Left ventricle myocardium inferior (tissue), 1 donor: ENCODE data around the gene HSD17B14. TPM values are rescaled to one million over a fixed set of nuclear protein-coding genes. Genes with fewer than 3 reads are reported as not detected.

Experiments
- DNase-seq: peaks from one replicate; pipeline ENCODE4 v3.0.0-alpha.2; 2020
- H3K27ac ChIP-seq: fragments of 200-600 bp; replicated peaks from 2 replicates; pipeline ENCODE4 v1.8.0; 2021
- H3K27me3 ChIP-seq: fragments of 200-600 bp; 2 replicates; pipeline ENCODE4 v1.8.0; 2021; ENCODE audit warnings: low read depth
- H3K36me3 ChIP-seq: fragments of 200-600 bp; 2 replicates; pipeline ENCODE4 v1.8.0; 2021
- H3K4me1 ChIP-seq: fragments of 200-600 bp; 2 replicates; pipeline ENCODE4 v1.8.0; 2021
- H3K4me3 ChIP-seq: fragments of 200-600 bp; 2 replicates; pipeline ENCODE4 v1.8.0; 2021; ENCODE audit warnings: mild to moderate bottlenecking, moderate library complexity
- H3K9me3 ChIP-seq: fragments of 200-600 bp; replicated peaks from 2 replicates; pipeline ENCODE4 v1.8.0; 2021
- CTCF ChIP-seq: fragments of 200-600 bp; IDR thresholded peaks from 2 replicates; pipeline ENCODE4 v1.8.0; 2021; ENCODE audit warnings: antibody characterized with exemption, mild to moderate bottlenecking, borderline replicate concordance
- intact Hi-C: fragments of 100-400 bp; cut with micrococcal nuclease; formaldehyde crosslinking; loops from one replicate; pipeline ENCODE4 v1.11.0; 2022
- total RNA-seq: library from RNA; stranded (reverse); fragmentation: NEBNext Ultra II Directional; extraction: Animal tissue kit (Norgen Biotek cat#: 25700); gene quantifications from one replicate; pipeline ENCODE4 v1.2.1, GENCODE V29; 2021
- donor health status: DM: no; HTN: yes; CAD: no; lungs with severe emphysema.

The HSD17B14 gene
- total RNA-seq, 1 donor from 2014 or later = 1.8 TPM

GRCh38 chr19:48818234-48818820, 18.0 kb downstream of the HSD17B14 start:
- H3K9me3 ChIP-seq = no peaks in the 10 kb centered on the region
- H3K4me1 ChIP-seq = peaks cover 27% of the 10 kb centered on the region
- TF ChIP-seq CTCF = no peak
- peak overlapping the region; percentile 79 for H3K27ac ChIP-seq
- H3K27me3 ChIP-seq = no peaks in the 10 kb centered on the region
- no peaks in the 10 kb centered on the region for H3K36me3 ChIP-seq
- DNase-seq = no peak
- intact Hi-C loops = no loop called here
- no peak overlapping the region for H3K4me3 ChIP-seq

- Histone ChIP-seq H3K4me3 (no peak overlapping the region), H3K27me3 (no peaks in the 10 kb centered on the region), H3K4me1 (peaks cover 30% of the 10 kb centered on the region), H3K9me3 (no peaks in the 10 kb centered on the region), H3K36me3 (no peaks in the 10 kb centered on the region), H3K27ac (no peak overlapping the region)
- intact Hi-C loops = no loop called here
- DNase-seq = no peak
- TF ChIP-seq CTCF = no peak
Measured at GRCh38 chr19:48817585-48818124, 18.6 kb downstream of the HSD17B14 start.

DNA sequence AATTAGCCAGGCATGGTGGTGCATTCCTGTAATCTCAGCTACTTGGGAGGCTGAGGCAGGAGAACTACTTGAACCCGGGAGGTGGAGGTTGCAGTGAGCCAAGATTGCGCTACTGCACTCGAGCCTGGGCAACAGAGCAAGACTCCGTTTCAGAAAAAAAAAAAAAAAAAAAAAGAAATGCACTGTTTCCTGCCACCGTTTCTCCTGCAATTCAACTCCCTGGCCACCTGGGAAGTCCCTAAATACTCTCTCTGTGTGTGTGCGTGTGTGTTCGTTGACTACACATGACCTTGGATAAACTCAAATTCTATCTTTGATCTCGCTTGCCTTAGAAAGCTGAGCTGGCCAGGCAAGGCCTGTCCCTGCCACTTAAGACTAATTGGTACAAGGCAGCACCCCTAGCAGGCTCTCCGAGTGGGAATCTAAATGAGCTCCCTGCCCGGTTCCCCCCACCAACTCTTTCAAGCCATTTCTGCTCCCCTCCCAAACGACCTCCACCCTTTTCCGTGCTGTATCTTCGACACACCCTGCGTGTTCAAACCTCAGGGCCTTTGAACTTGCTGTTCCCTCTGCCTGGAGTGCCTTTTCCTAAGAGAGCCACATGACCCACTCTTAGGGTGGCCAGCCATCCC, 20.3 kb downstream of the HSD17B14 start:
- intact Hi-C loops = no loop called here

DNA sequence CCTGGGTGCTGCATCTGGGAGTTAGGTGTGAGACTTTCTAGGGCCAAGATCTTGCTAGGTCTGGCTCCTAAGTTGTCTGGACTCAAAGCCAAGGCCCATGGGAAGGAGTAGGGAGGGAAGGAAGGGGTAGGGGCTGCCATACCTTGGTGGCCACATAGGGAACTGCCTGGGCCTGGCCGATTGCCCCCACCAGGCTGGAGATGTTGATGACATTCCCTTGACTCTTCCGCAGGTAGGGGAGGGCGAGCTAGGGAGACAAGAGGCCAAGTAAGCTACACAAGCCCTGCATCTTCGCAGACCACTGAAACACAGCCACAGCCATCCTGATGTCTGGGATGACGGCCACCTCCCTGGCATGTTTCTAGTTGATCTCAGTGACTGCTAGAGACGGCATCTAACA, 21.4 kb downstream of the HSD17B14 start:
- no peaks in the 10 kb centered on the region for H3K9me3 ChIP-seq
- intact Hi-C loops = no loop called here
- no peak for TF ChIP-seq CTCF
- H3K27ac ChIP-seq = peak overlapping the region; percentile 81
- no peaks in the 10 kb centered on the region for H3K27me3 ChIP-seq
- peaks cover 54% of the 10 kb centered on the region for H3K4me1 ChIP-seq
- H3K4me3 ChIP-seq = no peak overlapping the region
- H3K36me3 ChIP-seq = no peaks in the 10 kb centered on the region
- no peak for DNase-seq

More for the DNA sequence above, 20.3 kb downstream of the HSD17B14 start:
- H3K4me1 ChIP-seq = peaks cover 46% of the 10 kb centered on the region
- no peaks in the 10 kb centered on the region for H3K27me3 ChIP-seq
- no peaks in the 10 kb centered on the region for H3K36me3 ChIP-seq
- peak; percentile 34 for TF ChIP-seq CTCF
- no peaks in the 10 kb centered on the region for H3K9me3 ChIP-seq
- DNase-seq = no peak
- peak overlapping the region; percentile 81 for H3K27ac ChIP-seq
- no peak overlapping the region for H3K4me3 ChIP-seq

DNA sequence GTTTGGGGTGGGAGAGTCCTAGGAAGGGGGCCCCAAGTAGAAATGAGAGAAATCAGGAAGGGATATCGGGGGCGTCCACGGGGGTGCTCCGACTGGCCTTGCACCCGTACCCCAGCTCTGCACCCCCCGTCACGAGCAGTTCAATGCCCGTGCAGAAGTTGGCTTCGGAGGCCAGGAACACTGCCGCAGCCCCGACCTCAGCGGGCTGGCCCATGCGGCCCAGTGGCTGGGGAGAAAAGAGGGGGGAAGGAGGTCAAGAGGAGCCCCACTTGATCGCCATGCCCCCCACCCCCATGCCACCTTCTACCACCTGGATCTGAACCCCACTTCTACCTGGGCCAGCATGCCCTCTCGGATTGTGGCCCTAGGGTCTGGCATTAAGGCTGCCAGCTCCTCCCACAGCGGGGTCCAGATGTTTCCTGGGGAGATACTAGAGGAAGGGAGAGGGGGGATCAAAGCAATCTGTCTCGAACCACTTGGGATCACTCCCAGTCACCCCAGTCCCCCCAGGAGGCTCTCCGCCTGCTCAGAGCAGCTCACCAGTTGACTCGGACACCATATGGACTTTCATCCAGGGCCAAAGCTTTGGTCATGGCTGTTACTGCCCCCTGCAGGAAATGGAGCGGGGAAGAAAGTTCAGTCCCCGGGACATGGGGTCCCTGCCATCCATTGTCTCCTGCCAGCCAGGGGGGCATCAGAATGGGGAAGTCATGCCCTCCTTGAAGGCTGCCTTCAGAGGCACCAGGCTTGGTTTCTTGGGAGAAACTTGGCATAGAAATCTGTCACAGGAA, 23.0 kb downstream of the HSD17B14 start:
- H3K27me3 ChIP-seq = no peaks in the 10 kb centered on the region
- peak overlapping the region; percentile 91 for H3K27ac ChIP-seq
- TF ChIP-seq CTCF = no peak
- peaks cover 45% of the 10 kb centered on the region for H3K4me1 ChIP-seq
- DNase-seq = no peak
- no peaks in the 10 kb centered on the region for H3K36me3 ChIP-seq
- intact Hi-C loops = no loop called here
- H3K9me3 ChIP-seq = no peaks in the 10 kb centered on the region
- no peak overlapping the region for H3K4me3 ChIP-seq
